HG03521 (cell line): ENCODE data around the gene SMC3.

ENCODE experiments used
- ATAC-seq: cut with Tn5 transposase; IDR thresholded peaks from one replicate; pipeline ENCODE4 v1.9.1; 2021; ENCODE audit warnings: mild to moderate bottlenecking, moderate library complexity; ENCODE audit not compliant: unreplicated experiment

SMC3 gene

DNA sequence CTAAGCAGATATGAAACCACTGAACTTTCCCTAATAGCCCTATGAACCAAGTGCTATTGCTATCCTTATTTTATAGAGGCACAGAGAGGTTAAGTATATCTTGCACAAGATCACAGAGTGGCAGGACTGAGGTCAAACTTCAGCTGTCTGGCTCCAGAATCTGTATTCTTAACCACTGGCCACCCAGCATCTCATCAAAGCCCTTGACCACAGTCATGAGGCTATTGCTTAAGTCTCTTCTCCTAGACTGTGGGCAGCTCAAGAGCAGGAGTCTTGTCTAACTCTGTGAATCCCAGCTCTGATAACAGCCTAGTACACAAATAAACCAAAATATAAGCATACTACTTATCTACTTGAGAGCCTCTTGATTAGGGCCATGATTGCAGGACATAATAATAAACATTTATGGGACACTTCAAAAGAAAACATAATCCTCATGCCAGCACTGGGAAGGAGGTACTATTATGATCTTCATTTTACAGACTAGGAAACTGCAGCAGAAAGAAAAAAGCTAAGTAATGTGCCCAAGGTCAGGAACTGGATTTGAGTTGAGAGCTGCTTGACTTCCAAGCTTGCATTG lies 22.4 kb upstream of the SMC3 start:
- ATAC-seq, result no peak

DNA sequence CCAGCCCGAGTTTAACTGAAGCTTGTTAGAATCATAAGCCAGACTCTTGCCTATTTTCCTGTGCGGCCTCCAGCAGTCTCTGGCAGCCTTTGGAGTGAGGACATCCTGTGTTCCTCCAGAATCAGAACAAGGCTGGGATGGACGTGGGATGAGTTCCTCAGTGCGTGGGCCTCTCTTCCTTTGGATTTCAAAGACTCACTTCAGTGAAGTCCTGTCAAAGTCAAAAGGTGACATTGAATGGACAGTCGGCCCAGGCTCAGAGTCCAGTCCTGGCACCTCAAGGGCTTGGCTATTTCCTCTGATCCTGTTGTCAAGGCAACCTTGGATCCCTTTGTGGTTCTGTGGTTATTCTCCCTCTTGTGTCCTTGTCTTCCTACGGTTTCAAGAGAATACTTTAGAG lies 21.4 kb upstream of the SMC3 start:
- ATAC-seq, result no peak

DNA sequence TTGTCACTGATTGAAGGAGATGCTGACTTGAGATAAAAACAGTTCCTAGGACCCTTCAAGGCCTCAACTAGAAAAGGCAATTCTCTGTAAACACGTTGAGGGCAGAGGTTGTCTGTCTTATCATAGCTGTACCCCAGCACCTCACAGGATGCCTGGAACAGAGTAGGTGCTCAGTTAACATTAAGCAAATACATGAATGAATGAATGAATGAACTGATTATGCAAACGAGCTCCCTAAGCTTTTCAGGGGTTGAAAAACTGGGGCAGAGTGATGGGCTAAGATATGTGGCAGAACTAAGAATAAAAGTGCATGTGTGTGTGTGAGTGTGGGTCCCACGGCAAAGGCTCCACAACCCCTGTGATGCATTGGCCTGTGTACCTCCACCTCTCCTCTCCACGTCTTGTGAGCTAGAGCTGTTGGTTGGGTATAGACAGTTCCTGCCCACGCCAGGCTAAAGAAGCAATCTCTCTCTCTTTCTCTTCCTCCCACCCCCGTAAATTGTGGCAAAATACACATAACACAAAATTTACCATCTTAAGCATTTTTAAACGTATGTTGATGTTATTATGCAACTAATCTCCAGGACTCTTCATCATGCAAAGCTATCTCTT lies 20.9 kb upstream of the SMC3 start:
- no peak for ATAC-seq

DNA sequence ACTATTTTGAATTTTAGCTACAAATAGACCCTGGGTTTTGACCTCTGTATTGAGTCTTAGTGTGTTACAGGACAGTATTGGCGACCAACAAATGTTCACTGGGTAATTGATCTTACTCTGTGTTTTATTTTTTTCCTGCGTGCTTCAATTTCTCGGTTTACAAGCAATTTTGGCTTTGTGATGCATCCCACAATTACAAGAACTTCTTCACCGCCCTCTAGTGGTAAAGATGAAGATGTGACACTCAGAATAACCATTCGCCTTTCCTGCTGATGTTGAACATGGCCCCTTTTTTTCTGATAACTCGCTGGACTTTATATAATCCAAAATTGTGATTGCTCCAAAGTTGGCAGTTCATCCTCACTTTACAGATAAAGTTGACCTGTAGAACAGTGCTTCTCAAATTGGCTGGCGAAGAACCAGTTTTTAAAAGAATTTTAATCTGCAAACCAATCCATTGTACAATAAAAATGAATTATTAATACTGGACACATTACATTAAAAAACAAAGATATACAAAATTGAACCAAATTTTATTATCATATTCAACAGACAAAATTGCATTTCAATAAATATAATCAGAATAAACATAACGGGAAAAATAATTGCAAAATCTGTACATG lies 20.2 kb upstream of the SMC3 start:
- ATAC-seq, result no peak

DNA sequence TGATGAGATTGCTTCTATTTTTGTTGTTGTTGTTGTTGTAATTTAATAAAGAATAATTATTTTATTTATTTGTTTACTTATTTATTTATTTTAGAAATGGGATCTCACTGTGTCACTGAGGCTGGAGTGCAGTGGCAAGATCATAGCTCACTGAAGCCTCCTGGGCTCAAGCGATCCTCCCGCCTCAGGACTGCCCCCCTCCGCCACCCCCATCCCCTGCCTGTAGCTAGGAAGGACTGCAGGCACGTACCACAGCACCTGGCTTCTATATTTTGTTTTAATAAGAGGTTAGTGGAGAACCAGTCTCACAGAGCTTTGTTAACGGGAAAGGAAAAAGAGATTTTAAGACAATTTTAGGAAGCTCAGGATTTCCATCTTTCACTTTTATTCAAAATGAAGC lies 19.5 kb upstream of the SMC3 start:
- ATAC-seq, result no peak

DNA sequence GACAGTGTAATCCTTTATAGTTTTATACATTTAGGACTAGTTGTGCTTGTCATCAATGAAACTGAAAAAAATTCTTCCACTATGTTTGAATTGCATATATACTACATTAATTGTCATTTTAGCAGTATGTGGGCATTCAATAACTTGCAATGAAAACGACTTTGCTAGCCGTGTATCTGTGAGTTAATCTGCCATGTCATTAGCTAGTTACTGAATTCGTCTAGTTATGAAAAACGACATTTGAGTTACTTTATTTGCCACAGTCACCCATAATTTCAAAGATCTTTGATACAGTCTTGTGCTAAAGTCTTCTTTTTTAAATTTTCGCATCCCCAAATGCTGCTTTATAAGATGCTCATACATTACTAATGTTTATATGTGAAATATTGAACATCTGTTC lies 18.3 kb upstream of the SMC3 start:
- no peak for ATAC-seq

DNA sequence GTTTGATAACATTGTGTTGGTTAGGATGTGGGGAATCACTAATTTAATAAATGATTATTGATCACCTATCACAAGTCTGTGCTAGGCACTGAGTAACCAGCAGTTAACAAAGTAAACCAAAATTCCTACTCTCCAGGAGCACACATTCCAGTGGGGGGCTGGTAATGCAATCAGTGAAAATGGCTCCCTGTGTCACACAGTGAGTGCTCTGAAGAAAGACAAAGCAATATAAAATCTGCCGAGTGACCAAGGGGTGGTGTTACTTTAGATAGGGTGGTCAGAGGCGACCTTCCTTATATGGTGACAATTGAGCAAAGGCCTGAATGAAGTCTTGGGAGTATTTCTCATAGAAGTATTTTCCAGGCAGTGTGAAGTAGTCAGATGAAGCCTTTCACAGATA lies 13.6 kb upstream of the SMC3 start:
- ATAC-seq, result no peak

DNA sequence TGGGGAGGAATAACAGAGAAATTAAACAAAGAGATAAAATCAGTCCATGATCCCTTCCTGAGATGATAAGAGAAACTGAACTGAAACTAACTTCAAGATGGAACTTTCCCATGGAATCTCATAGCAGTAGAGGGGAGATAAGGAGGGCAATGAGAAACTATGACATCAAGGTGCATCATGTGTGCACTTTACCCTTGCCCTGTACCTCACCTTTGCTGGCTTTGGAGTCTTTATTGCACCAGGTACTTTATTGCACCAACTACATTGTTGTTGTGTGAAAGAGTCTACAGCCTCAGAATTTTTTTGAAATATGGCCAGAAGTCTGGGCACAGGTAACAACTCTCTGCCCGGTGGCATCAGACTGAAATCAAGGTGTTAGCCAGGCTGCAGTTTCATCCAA lies 11.2 kb upstream of the SMC3 start:
- no peak for ATAC-seq

DNA sequence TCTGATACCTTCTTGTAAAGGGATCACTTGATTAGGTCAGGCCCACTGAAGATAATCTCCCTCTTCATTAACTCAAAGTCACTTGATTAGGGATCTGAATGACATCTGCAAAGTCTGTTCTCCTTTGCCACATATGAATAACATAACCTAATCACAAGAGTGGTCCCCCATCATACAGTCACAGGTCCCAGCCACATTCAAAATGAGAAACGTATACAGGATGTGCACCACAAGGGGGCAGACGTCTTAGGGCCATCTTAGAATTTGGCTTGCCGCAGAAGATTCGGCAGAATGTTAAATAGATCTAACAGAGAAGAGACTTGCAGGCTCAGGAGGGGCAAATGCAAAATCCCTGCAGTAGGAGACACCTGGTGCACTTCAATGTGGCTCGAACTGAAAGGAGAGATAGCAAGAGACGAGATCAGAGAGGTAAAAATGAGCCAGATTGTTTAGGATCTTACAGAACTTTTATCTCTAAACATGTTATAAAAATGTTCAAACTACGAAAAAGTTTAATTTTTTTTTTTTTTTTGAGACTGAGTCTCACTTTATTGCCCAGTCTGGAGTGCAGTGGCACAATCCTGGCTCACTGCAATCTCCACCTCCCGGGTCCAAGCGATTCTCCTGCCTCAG lies 10.4 kb upstream of the SMC3 start:
- peak; percentile 69 for ATAC-seq

DNA sequence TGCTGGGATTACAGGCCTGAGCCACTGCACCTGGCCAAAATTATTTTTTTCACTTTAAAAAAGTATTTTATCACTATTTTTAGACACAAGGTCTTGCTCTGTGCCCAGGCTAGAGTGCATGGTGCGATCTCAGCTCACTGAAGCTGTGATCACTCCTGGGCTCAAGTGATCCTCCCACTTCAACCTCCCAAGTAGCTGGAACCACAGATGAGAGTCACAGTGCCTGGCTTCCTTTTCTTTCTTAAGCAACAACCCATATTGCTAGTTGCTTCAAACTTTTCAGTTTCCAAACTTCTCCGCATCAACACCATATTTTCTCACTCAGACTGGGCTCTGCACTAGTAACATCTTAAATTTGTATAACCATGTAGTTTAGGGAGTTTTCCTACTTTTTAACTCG lies 9.5 kb upstream of the SMC3 start:
- no peak for ATAC-seq

DNA sequence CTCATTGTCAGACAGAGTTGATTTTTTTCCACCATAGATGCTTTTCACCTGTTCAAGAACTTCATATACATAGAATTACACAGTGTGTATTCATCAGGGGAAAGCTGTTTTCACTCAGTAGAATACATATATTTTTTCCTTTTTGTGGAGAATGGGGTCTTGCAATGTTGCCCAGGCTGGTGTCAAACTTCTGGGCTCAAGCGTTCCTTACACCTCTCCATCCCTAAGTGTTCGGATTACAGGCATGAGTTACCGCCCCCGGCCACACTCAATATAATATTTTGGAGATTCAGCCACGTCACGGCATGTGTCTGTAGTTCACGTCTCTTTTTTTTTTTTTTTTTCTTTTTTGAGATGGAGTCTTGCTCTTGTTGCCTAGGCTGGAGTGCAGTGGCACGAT lies 7.5 kb upstream of the SMC3 start:
- no peak for ATAC-seq

DNA sequence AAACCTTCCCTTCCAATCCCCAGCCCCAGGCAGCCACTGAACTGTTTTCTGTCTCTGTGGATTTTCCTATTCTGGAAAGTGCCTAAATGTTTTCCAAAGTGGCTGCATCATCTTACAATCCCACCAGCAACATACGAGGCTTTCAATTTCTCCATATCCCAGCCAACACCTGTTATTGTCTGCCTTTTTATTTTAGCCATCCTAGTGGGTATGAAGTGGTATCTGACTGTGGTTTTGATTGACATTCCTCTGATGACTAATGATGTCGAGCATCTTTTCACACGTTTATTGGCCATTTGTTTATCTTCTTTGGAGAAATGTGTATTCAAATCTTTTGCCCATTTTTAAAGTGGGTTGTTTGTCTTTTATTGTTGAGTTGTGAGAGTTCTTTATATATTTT lies 6.2 kb upstream of the SMC3 start:
- ATAC-seq, result no peak

DNA sequence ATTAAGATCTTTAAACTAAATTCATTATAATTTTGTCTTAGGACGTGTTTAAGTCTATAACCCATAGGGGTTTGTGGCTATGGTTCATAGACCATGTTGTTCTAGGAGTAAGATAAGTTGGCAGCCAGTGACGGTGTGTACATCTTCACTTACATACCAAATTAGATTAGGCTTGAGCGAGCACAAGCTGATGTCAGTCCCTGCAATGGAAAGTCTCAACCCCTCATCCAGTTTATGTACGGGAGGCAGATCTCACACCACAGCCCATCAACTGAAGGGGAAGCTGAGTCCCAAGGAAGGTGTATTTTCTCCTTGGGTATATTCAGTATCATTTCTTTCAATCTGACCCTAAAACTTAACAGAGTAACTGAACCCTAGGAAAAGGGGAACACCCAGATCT lies 5.1 kb upstream of the SMC3 start:
- ATAC-seq, result no peak

DNA sequence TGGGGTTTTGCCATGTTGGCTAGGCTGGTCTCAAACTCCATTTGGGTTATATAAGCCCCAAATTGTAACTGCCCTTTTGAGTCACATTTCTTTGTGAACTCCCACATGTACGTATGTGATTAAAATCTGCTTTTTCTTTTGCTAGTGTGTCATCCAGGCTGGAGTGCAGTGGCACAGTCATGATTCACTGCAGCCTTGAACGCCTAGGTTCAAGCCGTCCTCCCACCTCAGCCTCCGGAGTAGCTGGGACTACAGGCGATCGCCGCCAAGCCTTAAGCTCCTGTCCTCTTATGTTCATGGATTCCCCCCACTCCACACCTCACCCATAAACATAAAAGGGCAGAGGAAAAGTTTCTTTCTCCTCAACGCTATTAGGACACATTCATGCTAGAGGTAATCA lies 4.4 kb upstream of the SMC3 start:
- ATAC-seq, result no peak

DNA sequence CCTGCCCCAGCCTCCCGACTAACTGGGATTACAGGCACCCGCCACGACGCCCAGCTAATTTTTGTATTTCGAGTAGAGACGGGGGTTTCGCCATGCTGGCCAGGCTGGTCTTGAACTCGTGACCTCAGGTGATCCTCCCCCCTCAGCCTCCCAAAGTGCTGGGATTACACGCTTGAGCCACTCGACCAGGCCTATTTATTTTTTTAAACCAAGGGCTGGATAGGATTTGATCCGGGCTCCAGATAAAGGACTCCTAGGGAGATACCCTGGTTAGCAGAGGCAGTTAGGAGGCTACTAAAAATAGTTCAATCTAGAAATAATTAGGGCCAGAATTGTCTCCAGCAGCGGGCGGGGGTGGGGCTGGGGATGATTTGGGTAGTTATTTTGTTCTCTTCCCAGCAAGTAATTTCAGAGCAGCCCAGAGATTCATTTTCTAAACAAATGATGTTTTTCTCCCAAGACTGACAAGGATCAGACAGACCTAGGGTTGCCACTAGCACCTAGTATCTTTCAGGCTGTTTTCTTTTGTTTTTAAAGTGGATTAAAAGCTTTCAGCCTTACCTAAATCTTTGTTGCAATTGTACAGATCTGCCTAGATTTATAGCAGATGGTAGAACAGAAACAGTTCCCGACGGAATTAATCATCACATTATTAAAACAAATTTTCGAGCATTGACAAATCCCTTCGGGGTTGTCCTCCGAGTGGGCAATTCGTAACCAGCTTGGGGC lies 859 bp upstream of the SMC3 start:
- ATAC-seq, result no peak

DNA sequence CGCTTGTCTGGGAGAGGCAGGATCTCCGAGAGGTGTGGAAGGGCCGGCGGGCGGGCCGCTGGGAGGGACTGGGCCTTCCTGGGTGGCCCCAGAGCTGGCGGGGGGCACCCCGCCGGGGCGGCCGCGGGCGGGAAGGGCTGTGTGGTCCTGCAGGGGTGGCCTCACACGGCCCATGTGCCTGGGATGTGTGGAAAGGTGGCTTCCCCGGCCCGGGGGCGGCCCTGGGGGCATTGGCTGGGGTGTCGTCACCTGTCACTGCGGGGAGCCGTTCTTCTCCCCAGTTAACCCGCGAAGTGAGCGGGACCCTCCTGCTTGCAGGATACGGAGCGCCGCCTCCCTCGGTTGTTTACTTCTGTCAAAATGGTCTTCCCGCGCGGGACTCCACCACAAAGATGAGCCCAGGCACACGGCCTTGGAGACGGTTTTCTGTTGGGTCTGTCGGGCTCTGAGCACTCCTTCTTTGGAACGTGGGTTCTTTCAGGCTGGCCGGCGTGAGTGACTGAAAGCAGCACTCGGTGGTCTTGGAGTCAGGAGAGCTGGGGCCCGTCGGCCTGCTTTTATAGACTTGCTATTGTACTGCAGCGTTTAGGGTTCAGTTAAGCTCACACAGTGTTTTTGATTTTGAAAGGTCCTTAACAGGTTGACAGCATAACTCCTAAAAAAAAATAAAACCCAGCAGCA lies 700 bp downstream of the SMC3 start:
- ATAC-seq, result peak; percentile 40

DNA sequence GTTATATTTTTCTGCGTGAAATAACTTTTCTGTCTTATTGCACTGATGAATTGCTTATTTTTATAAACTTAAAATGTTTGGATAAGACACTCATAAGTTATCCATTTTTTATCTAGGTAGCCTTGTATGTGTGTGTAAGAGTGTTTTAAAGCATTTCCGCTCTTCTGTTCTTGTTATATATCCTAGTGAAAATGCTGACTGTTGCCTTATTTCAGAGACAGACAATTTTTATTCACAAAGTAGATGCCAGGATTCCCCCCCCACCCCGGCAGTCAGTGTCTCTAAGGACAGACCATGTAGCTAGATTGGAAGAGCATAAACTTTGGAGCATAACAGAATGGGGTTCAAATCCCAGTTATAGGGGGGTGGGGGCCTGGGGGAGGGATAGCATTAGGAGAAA lies 1.6 kb downstream of the SMC3 start:
- no peak for ATAC-seq

DNA sequence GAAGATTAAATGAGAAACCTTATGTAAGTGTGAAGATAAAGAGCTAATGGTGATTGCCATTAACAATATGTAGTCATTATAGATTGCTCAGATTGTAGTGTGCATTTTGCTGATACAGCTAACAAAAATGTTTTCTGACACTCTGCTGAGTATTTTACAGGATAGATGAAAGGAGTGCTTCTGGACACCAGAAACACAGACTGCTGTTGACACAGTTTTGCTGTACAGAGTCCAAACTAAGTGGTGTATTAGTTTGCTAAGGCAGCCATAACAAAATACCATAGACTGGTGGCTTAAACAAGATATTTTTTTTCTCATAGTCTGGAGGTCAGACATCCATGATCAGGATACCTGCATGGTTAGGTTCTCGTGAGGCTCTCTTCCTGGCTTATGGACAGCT lies 2.2 kb downstream of the SMC3 start:
- ATAC-seq, result no peak

DNA sequence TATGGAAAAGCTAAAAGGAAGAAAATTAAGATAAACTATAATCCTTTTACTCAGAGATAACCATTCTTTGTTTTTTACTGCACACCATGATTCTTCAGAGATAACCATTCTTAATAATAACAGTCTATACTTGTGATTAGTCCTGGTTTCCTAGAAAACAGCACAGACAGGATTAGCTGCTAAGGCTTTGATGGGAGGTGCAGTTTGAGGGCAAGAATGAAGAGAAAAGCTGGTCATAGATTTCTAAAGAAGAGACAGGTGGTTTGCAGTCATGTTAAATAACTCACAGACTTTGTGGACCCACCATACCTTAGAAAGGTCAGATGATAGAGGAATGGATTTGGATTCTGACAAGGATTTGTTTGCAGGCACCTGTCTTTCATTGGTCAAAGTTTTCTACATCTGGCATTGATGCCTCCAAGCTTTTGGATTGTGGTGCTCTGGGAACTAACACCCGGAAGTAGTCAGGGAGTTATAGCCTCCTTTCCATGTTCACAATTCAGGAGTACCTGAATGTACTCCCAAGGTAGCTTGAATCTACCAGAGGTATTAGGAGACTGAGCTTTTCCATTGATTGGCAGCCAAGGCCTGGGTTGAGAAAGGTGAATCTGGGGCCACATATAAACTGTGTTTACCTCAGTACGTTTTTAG lies 3.7 kb downstream of the SMC3 start:
- ATAC-seq, result no peak

DNA sequence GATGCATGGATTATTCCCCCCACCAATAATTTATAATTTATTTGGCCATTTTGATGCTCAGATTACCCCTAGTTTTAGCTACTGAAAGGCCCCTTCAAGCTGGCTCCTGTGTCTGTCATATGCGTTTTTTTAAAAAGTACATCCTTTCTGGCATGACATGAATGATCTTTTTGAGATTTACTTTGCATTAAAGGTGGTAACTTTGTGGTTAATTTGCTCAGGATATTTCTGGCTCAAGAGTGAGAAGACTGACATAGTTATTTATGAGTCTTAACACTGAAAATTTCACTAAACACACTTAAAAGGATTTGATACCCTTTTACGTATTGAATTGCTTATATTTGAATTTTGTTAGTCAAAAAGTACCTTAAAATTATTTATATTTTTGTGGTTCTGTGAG lies 5.4 kb downstream of the SMC3 start:
- no peak for ATAC-seq

DNA sequence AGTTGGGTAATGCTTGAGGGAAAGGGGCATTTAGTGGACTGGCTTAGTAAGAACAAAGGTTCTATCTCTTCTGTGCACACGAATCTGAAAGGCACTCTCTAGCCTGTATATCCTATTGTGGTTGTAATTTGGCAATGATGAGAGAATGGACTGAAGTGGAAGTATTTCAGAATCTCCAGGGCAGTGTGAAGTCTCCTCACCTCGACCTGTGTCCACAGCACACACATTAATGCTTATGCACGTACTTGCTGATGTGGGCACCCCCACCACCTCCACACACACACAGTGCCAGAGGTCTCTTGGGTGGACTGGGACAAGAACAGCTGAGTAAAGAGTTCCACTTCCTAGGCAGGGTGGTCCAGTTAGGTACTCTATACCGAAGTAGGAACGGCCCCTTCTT lies 6.9 kb downstream of the SMC3 start:
- ATAC-seq, result no peak
